Measurements from ENCODE around the gene AOPEP. TPM values are rescaled to one million over a fixed set of nuclear protein-coding genes. Genes with fewer than 3 reads are reported as not detected.
"Not testable (repeated sequence)": the region's sequence is repeated elsewhere in the genome, so short reads cannot be mapped to it uniquely, and the experiment has no call there.

AOPEP gene
- total RNA-seq, 1 donor from 2014 or later = 79.7 TPM

DNA sequence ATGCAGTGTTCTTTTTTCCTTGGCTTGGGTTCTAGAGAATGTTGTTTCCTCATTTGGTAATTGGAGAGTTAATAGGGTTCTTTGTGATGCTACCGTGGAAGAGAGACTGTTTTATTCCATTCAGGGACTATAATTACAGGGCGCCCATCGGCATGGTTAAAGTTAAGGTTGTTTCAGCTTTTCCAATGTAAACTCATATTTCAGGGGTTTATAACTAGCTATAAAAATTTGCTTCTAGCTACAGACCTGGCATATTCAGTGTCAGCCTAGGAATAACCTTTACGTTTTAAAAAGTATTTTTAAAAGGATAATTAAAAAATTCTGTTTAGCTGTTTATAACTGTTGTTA is 99.1 kb downstream of the AOPEP start:
- intact Hi-C loops (cut with DNase I) = no loop called here
- DNase-seq (no peak), ATAC-seq (no peak)
- Histone ChIP-seq H3K4me1 (peaks cover 29% of the 10 kb centered on the region), H3K9me3 (no peaks in the 10 kb centered on the region), H3K36me3 (no peaks in the 10 kb centered on the region), H3K4me3 (no peak overlapping the region), H3K27ac (no peak overlapping the region), H3K27me3 (no peaks in the 10 kb centered on the region)
- TF ChIP-seq, protein P1, sequence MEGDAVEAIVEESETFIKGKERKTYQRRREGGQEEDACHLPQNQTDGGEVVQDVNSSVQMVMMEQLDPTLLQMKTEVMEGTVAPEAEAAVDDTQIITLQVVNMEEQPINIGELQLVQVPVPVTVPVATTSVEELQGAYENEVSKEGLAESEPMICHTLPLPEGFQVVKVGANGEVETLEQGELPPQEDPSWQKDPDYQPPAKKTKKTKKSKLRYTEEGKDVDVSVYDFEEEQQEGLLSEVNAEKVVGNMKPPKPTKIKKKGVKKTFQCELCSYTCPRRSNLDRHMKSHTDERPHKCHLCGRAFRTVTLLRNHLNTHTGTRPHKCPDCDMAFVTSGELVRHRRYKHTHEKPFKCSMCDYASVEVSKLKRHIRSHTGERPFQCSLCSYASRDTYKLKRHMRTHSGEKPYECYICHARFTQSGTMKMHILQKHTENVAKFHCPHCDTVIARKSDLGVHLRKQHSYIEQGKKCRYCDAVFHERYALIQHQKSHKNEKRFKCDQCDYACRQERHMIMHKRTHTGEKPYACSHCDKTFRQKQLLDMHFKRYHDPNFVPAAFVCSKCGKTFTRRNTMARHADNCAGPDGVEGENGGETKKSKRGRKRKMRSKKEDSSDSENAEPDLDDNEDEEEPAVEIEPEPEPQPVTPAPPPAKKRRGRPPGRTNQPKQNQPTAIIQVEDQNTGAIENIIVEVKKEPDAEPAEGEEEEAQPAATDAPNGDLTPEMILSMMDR (IDR thresholded peaks at IDR 0.05) = no peak

DNA sequence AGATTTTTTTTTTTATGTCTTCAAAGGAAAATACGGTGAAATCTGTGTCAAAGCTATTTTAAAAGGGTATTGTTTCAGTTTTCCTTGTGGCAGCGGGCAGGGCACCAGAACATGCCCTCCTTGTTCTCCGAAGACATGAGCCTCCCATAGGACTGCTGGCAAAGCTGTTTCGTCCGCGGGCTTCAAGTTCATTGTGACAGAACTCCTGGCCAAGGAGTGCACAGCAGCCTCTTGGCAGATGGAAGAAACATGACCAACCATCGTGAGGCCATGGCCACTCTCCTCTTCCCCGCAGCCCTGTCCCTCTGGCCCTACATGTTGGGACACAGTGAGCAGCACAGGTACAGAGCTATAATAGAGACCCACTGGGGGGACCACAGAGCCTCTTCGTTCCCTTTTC is 99.5 kb downstream of the AOPEP start:
- ATAC-seq (no peak), DNase-seq (no peak)
- Histone ChIP-seq H3K4me1 (peaks cover 29% of the 10 kb centered on the region), H3K27me3 (no peaks in the 10 kb centered on the region), H3K4me3 (no peak overlapping the region), H3K27ac (no peak overlapping the region), H3K36me3 (no peaks in the 10 kb centered on the region), H3K9me3 (no peaks in the 10 kb centered on the region)
- TF ChIP-seq, protein P1 (IDR thresholded peaks at IDR 0.05) = no peak
- intact Hi-C loops (cut with DNase I) = no loop called here

DNA sequence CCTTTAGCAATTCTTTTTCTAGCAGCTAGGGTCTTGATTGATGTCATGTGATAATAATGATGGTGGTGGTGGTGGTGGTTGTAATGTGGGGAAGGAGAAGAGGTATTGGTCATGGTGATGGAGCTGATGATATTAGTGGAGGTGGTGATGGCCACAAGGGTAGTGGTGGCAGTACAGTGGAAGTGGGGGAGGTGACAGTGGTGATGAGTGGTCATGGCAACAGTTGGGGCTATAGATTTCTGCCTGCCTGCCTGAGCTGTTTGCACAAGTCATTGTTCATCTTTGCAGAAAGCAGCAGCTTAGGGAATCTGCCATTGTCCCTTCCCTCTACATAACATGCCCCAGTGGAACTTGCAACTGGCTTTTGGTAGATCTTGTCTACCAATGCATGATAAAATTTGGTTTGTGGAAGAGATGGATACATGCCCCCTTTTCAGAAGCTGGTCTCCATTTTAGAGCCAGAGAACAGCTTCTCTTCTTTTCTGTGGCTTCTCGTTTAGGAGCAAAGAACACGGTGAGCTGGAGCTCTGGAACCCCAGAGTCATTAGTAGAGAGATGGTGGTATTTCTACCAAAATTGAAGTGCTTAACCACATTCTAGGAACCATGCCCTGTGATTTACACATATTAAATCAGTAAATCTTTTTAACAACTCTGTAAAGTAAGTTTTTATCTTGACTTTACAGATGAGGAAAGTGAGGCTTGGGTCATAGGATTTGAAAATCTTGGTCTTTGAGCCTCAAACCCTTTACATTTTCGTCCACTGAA is 100.3 kb downstream of the AOPEP start:
- H3K4me1 ChIP-seq = peaks cover 29% of the 10 kb centered on the region
- H3K36me3 ChIP-seq = no peaks in the 10 kb centered on the region
- DNase-seq = no peak
- H3K9me3 ChIP-seq = no peaks in the 10 kb centered on the region
- ATAC-seq = no peak
- no peak overlapping the region for H3K4me3 ChIP-seq
- TF ChIP-seq, protein P1 (IDR thresholded peaks at IDR 0.05) = no peak
- H3K27me3 ChIP-seq = no peaks in the 10 kb centered on the region
- H3K27ac ChIP-seq = peak overlapping the region; percentile 6
- intact Hi-C loops (cut with DNase I) = no loop called here

DNA sequence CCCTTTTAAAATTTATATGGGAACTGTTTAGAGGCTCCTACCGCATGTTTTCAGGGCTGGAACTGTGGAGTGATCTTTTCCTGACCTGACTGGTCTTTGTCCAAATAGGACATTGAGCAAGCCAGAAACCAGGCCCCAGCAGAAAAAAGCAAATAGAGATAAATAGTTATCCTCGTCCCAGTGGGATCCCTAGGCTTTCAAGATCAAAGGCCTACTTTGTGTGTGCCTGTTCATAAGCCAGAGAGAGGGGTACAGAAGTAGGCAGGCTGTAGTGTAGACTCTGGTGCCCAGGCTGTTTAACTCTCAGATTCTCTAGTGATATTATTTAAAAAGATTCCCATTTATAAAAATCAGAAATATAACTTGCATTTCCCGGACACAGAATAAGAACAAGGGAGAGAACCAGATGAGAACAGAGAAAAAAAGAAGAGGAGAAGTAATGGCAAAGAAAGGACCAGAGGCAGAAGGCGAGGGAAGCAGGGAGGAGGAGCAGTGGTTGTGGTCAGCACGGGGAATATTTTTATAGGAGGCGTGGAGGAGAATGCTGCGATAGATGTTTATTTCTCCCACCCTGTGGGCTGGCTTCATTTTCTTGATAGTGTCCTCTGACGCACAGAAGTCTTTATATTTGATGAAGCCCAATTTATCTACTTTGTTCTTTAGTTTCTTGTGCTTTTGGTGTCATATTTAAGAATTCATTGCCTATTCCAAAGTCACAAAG is 101.2 kb downstream of the AOPEP start:
- intact Hi-C loops (cut with DNase I) = no loop called here
- H3K4me3 ChIP-seq = no peak overlapping the region
- H3K36me3 ChIP-seq = no peaks in the 10 kb centered on the region
- no peak for ATAC-seq
- DNase-seq = no peak
- H3K27ac ChIP-seq = peak overlapping the region; percentile 6
- no peaks in the 10 kb centered on the region for H3K9me3 ChIP-seq
- H3K27me3 ChIP-seq = no peaks in the 10 kb centered on the region
- TF ChIP-seq, protein P1 (IDR thresholded peaks at IDR 0.05) = no peak
- H3K4me1 ChIP-seq = peaks cover 20% of the 10 kb centered on the region

- TF ChIP-seq, protein P1 (IDR thresholded peaks at IDR 0.05) = no peak
- no peaks in the 10 kb centered on the region for H3K27me3 ChIP-seq
- H3K4me3 ChIP-seq = no peak overlapping the region
- H3K9me3 ChIP-seq = no peaks in the 10 kb centered on the region
- no peak overlapping the region for H3K27ac ChIP-seq
- peaks cover 19% of the 10 kb centered on the region for H3K4me1 ChIP-seq
- ATAC-seq = no peak
- DNase-seq = no peak
- no peaks in the 10 kb centered on the region for H3K36me3 ChIP-seq
- intact Hi-C loops (cut with DNase I) = no loop called here
Observed at GRCh38 chr9:94829380-94830070, 103.0 kb downstream of the AOPEP start.

DNA sequence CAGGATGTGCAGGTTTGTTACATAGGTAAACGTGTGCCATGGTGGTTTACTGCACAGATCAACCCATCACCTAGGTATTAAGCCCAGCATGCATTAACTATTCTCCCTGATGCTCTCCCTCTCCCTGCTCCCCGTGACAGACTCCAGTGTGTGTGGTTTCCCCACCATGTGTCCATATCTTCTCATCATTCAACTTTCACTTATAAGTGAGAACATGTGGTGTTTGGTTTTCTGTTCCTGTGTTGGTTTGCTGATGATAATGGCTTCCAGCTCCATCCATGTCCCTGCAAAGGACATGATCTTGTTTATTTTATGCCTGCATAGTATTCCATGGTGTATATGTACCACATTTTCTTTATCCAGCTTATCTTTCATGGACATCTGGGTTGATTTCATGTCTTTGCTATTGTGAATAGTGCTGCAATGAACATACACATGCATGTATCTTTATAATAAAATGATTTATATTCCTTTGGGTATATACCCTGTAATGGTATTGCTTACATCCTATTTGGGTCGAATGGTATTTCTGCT is 103.6 kb downstream of the AOPEP start:
- H3K27ac ChIP-seq; H3K4me3 ChIP-seq; H3K9me3 ChIP-seq; ATAC-seq; DNase-seq; H3K36me3 ChIP-seq; intact Hi-C loops (cut with DNase I); H3K27me3 ChIP-seq: not testable (repeated sequence)
- peaks cover 13% of the 10 kb centered on the region for H3K4me1 ChIP-seq

Data from upper lobe of right lung (tissue), 1 donor.